HG02938 (cell line): ENCODE results near the gene GNAI3.

Experiments
- ATAC-seq: cut with Tn5 transposase; IDR thresholded peaks from one replicate; pipeline ENCODE4 v1.9.1; 2021; ENCODE audit warnings: mild to moderate bottlenecking, moderate library complexity; ENCODE audit not compliant: unreplicated experiment

GNAI3 gene

GRCh38 chr1:109622137-109622892, 73.9 kb downstream of the GNAI3 start:
- no peak for ATAC-seq

- ATAC-seq: no peak
These were observed 74.5 kb downstream of the GNAI3 start for GRCh38 chr1:109622895-109623294.

GRCh38 chr1:109623601-109624161, 75.3 kb downstream of the GNAI3 start:
- ATAC-seq: no peak

- ATAC-seq: no peak
These were observed 76.0 kb downstream of the GNAI3 start for GRCh38 chr1:109624201-109625010.

- no peak for ATAC-seq
These were observed 76.8 kb downstream of the GNAI3 start for GRCh38 chr1:109625176-109625575.

- no peak for ATAC-seq
These were observed 77.5 kb downstream of the GNAI3 start for GRCh38 chr1:109625601-109626560.

- no peak for ATAC-seq
These were observed 78.4 kb downstream of the GNAI3 start for GRCh38 chr1:109626682-109627408.

- ATAC-seq: no peak
These were observed 79.4 kb downstream of the GNAI3 start for GRCh38 chr1:109627692-109628399.

- no peak for ATAC-seq
These were observed 80.3 kb downstream of the GNAI3 start for GRCh38 chr1:109628540-109629321.

- ATAC-seq: no peak
These were observed 81.1 kb downstream of the GNAI3 start for GRCh38 chr1:109629372-109630030.

- no peak for ATAC-seq
These were observed 81.9 kb downstream of the GNAI3 start for GRCh38 chr1:109630081-109630897.

- ATAC-seq: no peak
These were observed 82.6 kb downstream of the GNAI3 start for GRCh38 chr1:109630898-109631512.

GRCh38 chr1:109631513-109632505, 83.4 kb downstream of the GNAI3 start:
- no peak for ATAC-seq

GRCh38 chr1:109632671-109633346, 84.4 kb downstream of the GNAI3 start:
- ATAC-seq: no peak

GRCh38 chr1:109634292-109634691, 85.9 kb downstream of the GNAI3 start:
- no peak for ATAC-seq
